Trophoblast cell (in vitro differentiated cells and primary cell): ENCODE data around the gene PELI2.

Experiments
- DNase-seq, 2 donors: peaks; one replicate each; pipeline ENCODE4 v3.0.0-alpha.2; 2016
- H2AFZ ChIP-seq: 2 replicates; pipeline ENCODE4 v1.6.1; 2013; ENCODE audit warnings: low read length, moderate library complexity, mild to moderate bottlenecking; ENCODE audit not compliant: insufficient read depth, poor library complexity
- H2AK5ac ChIP-seq: 2 replicates; pipeline ENCODE4 v1.6.1; 2013; ENCODE audit warnings: mild to moderate bottlenecking, low read length
- H2BK120ac ChIP-seq: 2 replicates; pipeline ENCODE4 v1.6.1; 2013; ENCODE audit warnings: low read length, mild to moderate bottlenecking, moderate library complexity; ENCODE audit not compliant: insufficient read depth, poor library complexity
- H2BK12ac ChIP-seq: 2 replicates; pipeline ENCODE4 v1.6.1; 2013; ENCODE audit warnings: mild to moderate bottlenecking, low read length, moderate library complexity
- H2BK5ac ChIP-seq: 2 replicates; pipeline ENCODE4 v1.6.1; 2013; ENCODE audit warnings: low read length, low read depth, moderate library complexity, mild to moderate bottlenecking; ENCODE audit not compliant: poor library complexity
- H3K14ac ChIP-seq: 2 replicates; pipeline ENCODE4 v1.6.1; 2013; ENCODE audit warnings: mild to moderate bottlenecking, low read length
- H3K18ac ChIP-seq: 2 replicates; pipeline ENCODE4 v1.6.1; 2013; ENCODE audit warnings: mild to moderate bottlenecking, low read length
- H3K23ac ChIP-seq: 2 replicates; pipeline ENCODE4 v1.6.1; 2013; ENCODE audit warnings: low read length
- H3K27ac ChIP-seq: 2 replicates; pipeline ENCODE4 v1.5.1; 2013; ENCODE audit warnings: low read depth, mild to moderate bottlenecking, inconsistent platforms, low read length, moderate library complexity
- H3K27me3 ChIP-seq: 2 replicates; pipeline ENCODE4 v1.6.1; 2013; ENCODE audit warnings: inconsistent platforms, mild to moderate bottlenecking, low read length, moderate library complexity; ENCODE audit not compliant: insufficient read depth
- H3K36me3 ChIP-seq, 2 experiments: 1 replicate in 1 of 2; 2 replicates in 1 of 2; pipeline ENCODE4 v1.6.1; 2013; ENCODE audit warnings: low read length in 2 of 2, mild to moderate bottlenecking in 2 of 2, moderate library complexity in 1 of 2; ENCODE audit not compliant: insufficient read depth in 2 of 2, control insufficient read depth in 1 of 2
- H3K4ac ChIP-seq: 2 replicates; pipeline ENCODE4 v1.6.1; 2013; ENCODE audit warnings: low read depth, mild to moderate bottlenecking, low read length, moderate library complexity
- H3K4me1 ChIP-seq, 2 experiments: 1 replicate in 1 of 2; 2 replicates in 1 of 2; pipeline ENCODE4 v1.6.1; 2013; ENCODE audit warnings: low read length in 2 of 2, mild to moderate bottlenecking in 2 of 2, moderate library complexity in 1 of 2; ENCODE audit not compliant: insufficient read depth in 2 of 2, control insufficient read depth in 1 of 2
- H3K4me2 ChIP-seq: 2 replicates; pipeline ENCODE4 v1.6.1; 2013; ENCODE audit warnings: inconsistent platforms, mild to moderate bottlenecking, low read length, moderate library complexity
- H3K4me3 ChIP-seq: 2 replicates; pipeline ENCODE4 v1.5.1; 2013; ENCODE audit warnings: mild to moderate bottlenecking, low read depth, low read length, inconsistent platforms
- H3K79me1 ChIP-seq: one replicate; pipeline ENCODE4 v1.6.1; 2013; ENCODE audit warnings: low read length
- H3K79me2 ChIP-seq: 2 replicates; pipeline ENCODE4 v1.6.1; 2013; ENCODE audit warnings: low read length, mild to moderate bottlenecking; ENCODE audit not compliant: control insufficient read depth, insufficient read depth, poor library complexity
- H3K9ac ChIP-seq: 2 replicates; pipeline ENCODE4 v1.6.1; 2013; ENCODE audit warnings: mild to moderate bottlenecking, low read length
- H3K9me3 ChIP-seq: 2 replicates; pipeline ENCODE4 v1.6.1; 2013; ENCODE audit warnings: low read depth, mild to moderate bottlenecking, control low read depth, inconsistent platforms, low read length; ENCODE audit not compliant: insufficient read depth
- H4K12ac ChIP-seq: 2 replicates; pipeline ENCODE4 v1.6.1; 2013; ENCODE audit warnings: low read depth, mild to moderate bottlenecking, low read length, moderate library complexity
- H4K8ac ChIP-seq: 2 replicates; pipeline ENCODE4 v1.6.1; 2013; ENCODE audit warnings: low read depth, mild to moderate bottlenecking, low read length, moderate library complexity
- H4K91ac ChIP-seq: one replicate; pipeline ENCODE4 v1.6.1; 2013; ENCODE audit warnings: low read depth, mild to moderate bottlenecking, low read length, moderate library complexity
- WGBS: extraction: QIAGEN DNeasy Blood & Tissue Kit; methylation state at CpG from one replicate; pipeline ENCODE4 v1.1.7; 2013; ENCODE audit warnings: missing lambda C conversion rate; ENCODE audit not compliant: insufficient read length, insufficient coverage; ENCODE audit errors: extremely low coverage; 5-methylcytosine and 5-hydroxymethylcytosine counted together

The PELI2 gene

GRCh38 chr14:56092763-56093162 lies 25.4 kb upstream of the PELI2 start:
- Histone ChIP-seq H3K23ac (no peak overlapping the region), H3K9me3 (no peaks in the 10 kb centered on the region), H3K9ac (no peak overlapping the region), H3K27ac (no peak overlapping the region), H4K8ac (no peak overlapping the region), H3K4me3 (no peak overlapping the region), H3K79me1 (no peaks in the 10 kb centered on the region), H4K91ac (no peak overlapping the region), H3K27me3 (no peaks in the 10 kb centered on the region), H3K79me2 (no peaks in the 10 kb centered on the region), H3K14ac (no peak overlapping the region), H2BK12ac (no peak overlapping the region), H2AFZ (no peak overlapping the region), H3K4ac (no peak overlapping the region), H2BK120ac (no peak overlapping the region), H3K4me1 (no peaks in the 10 kb centered on the region), H2AK5ac (no peak overlapping the region), H3K18ac (no peak overlapping the region), H2BK5ac (no peak overlapping the region), H3K36me3 (no peaks in the 10 kb centered on the region), H3K4me2 (no peak overlapping the region), H4K12ac (no peak overlapping the region)
- no CpG with 5 or more reads among the region's 1 CpG for WGBS
- no peak for DNase-seq

DNA sequence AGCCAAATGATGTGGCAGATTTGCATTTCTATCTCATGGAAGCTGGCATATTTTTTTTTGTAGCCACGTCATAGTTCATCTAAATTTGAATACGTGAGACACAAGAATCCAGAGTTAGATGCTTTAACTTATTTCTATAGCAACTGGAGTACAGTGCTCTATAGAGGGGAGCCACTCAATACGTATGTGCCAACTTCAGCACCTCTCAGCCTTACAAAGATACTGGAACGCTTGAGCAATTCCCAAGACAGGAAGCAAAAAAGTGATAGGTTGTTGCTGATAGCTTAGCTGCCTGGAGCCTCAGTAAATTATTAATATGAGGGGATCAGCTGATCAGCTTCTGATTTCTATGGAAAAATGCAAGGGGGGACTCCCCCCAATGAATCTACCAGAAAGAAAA lies 24.1 kb upstream of the PELI2 start:
- Histone ChIP-seq H4K91ac (no peak overlapping the region), H3K4me2 (no peak overlapping the region), H2AK5ac (no peak overlapping the region), H2BK12ac (no peak overlapping the region), H2BK120ac (no peak overlapping the region), H3K27me3 (no peaks in the 10 kb centered on the region), H2AFZ (no peak overlapping the region), H2BK5ac (no peak overlapping the region), H3K9me3 (no peaks in the 10 kb centered on the region), H3K36me3 (no peaks in the 10 kb centered on the region), H3K18ac (no peak overlapping the region), H3K14ac (no peak overlapping the region), H3K9ac (no peak overlapping the region), H3K79me1 (no peaks in the 10 kb centered on the region), H3K23ac (no peak overlapping the region), H3K4ac (no peak overlapping the region), H3K4me3 (no peak overlapping the region), H4K8ac (no peak overlapping the region), H3K79me2 (no peaks in the 10 kb centered on the region), H4K12ac (no peak overlapping the region), H3K27ac (no peak overlapping the region), H3K4me1 (no peaks in the 10 kb centered on the region)
- DNase-seq, result no peak
- WGBS, result no CpG with 5 or more reads among the region's 4 CpGs

- no peak overlapping the region for H3K4me2 ChIP-seq
- H3K14ac ChIP-seq, result no peak overlapping the region
- H3K4me1 ChIP-seq, result peaks cover 0 to 2% of the 10 kb centered on the region in 2 experiments
- H3K4me3 ChIP-seq, result no peak overlapping the region
- no peak overlapping the region for H2BK5ac ChIP-seq
- no peak overlapping the region for H3K9ac ChIP-seq
- no peaks in the 10 kb centered on the region for H3K27me3 ChIP-seq
- no peak overlapping the region for H2AFZ ChIP-seq
- no peak overlapping the region for H3K4ac ChIP-seq
- no peak overlapping the region for H3K23ac ChIP-seq
- no peak overlapping the region for H3K27ac ChIP-seq
- H4K91ac ChIP-seq, result no peak overlapping the region
- no peak overlapping the region for H4K12ac ChIP-seq
- no peak overlapping the region for H2BK120ac ChIP-seq
- WGBS, result no CpG with 5 or more reads among the region's 1 CpG
- no peak overlapping the region for H4K8ac ChIP-seq
- DNase-seq, result peak; percentile 70 to 74
- no peak overlapping the region for H3K18ac ChIP-seq
- H3K9me3 ChIP-seq, result no peaks in the 10 kb centered on the region
- no peaks in the 10 kb centered on the region for H3K79me1 ChIP-seq
- no peak overlapping the region for H2AK5ac ChIP-seq
- no peaks in the 10 kb centered on the region for H3K79me2 ChIP-seq
- no peak overlapping the region for H2BK12ac ChIP-seq
- H3K36me3 ChIP-seq, result no peaks in the 10 kb centered on the region
Measured at GRCh38 chr14:56098021-56098420, 20.2 kb upstream of the PELI2 start.

DNA sequence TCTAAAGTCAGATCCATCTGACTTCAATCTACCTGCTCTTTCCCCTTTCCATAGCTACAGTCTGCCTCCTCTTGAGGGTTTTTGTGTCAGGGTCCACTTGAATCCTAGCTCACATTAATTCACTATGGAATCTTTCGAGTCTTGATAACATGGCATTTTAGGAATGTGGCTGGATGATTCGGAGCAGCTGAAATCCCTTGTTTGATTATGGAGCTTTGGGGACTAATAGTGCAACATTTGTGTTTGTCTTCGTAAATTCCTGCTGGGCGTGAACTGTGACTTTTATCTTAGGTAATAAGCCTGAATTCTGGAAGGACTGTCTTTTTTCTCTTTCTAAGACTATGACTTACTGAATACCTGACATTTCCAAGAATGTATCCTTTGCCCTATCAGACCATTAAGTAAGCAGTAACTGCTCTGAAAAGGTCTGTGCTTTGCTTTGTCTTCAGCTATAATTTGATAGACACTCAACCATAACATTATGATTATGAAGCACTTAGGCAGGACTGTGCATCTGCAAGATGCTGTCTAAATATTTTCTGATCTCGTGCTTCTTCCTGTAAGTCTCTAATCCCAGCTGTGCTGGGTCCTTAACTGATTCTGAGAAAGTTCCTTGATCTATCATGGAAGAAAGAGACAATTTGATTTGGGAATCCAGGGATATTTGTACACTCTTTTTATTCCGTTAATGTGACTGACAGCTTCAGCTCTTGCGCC lies 19.0 kb upstream of the PELI2 start:
- H3K4me2 ChIP-seq, result no peak overlapping the region
- H3K4me3 ChIP-seq, result no peak overlapping the region
- H3K27me3 ChIP-seq, result no peaks in the 10 kb centered on the region
- no peak overlapping the region for H4K91ac ChIP-seq
- H2BK120ac ChIP-seq, result no peak overlapping the region
- no peak overlapping the region for H2AK5ac ChIP-seq
- no peak overlapping the region for H2BK5ac ChIP-seq
- H3K27ac ChIP-seq, result no peak overlapping the region
- H3K18ac ChIP-seq, result no peak overlapping the region
- peaks cover 0 to 3% of the 10 kb centered on the region in 2 experiments for H3K4me1 ChIP-seq
- H4K8ac ChIP-seq, result no peak overlapping the region
- no peaks in the 10 kb centered on the region for H3K79me1 ChIP-seq
- no CpG with 5 or more reads among the region's 7 CpGs for WGBS
- H3K9ac ChIP-seq, result no peak overlapping the region
- H3K36me3 ChIP-seq, result no peaks in the 10 kb centered on the region
- no peak overlapping the region for H3K14ac ChIP-seq
- DNase-seq, result no peak
- no peak overlapping the region for H3K4ac ChIP-seq
- no peak overlapping the region for H2AFZ ChIP-seq
- no peaks in the 10 kb centered on the region for H3K79me2 ChIP-seq
- H2BK12ac ChIP-seq, result no peak overlapping the region
- no peak overlapping the region for H3K23ac ChIP-seq
- no peaks in the 10 kb centered on the region for H3K9me3 ChIP-seq
- no peak overlapping the region for H4K12ac ChIP-seq
